HepG2 (cell line): ENCODE data around the gene ST3GAL2. TPM values are rescaled to one million over a fixed set of nuclear protein-coding genes. Genes with fewer than 3 reads are reported as not detected.

Experiments
- FOXC1 ChIP-seq: sonication (generic); formaldehyde crosslinking; IDR thresholded peaks from 2 replicates; pipeline ENCODE4 v1.8.0; 2022; ENCODE audit warnings: mild to moderate bottlenecking, missing genetic modification reagents, borderline replicate concordance
- GATAD1 ChIP-seq: IDR thresholded peaks from 2 replicates; pipeline ENCODE4 v1.6.1; 2016; ENCODE audit warnings: missing genetic modification reagents, missing compliant biosample characterization
- GLMP ChIP-seq: sonication (generic); formaldehyde crosslinking; IDR thresholded peaks from 2 replicates; pipeline ENCODE4 v1.9.0; 2021; ENCODE audit warnings: missing genetic modification reagents, mild to moderate bottlenecking, borderline replicate concordance
- HNF4A ChIP-seq: sonication (generic); formaldehyde crosslinking; IDR thresholded peaks from 2 replicates; pipeline ENCODE4 v1.4.0; 2020; ENCODE audit warnings: missing genetic modification reagents
- HNRNPH1 ChIP-seq: fragments of 200-400 bp; formaldehyde crosslinking; optimal IDR thresholded peaks from 2 replicates; pipeline ENCODE3; 2017; ENCODE audit warnings: mild to moderate bottlenecking, low read depth, low read length
- KDM3A ChIP-seq: IDR thresholded peaks from 2 replicates; pipeline ENCODE4 v1.6.1; 2018; ENCODE audit warnings: low read depth, missing compliant biosample characterization
- MIXL1 ChIP-seq: IDR thresholded peaks from 2 replicates; pipeline ENCODE4 v1.6.1; 2016
- MTERF4 ChIP-seq: sonication (generic); formaldehyde crosslinking; IDR thresholded peaks from 2 replicates; pipeline ENCODE4 v1.8.0; 2023; ENCODE audit warnings: mild to moderate bottlenecking, missing genetic modification reagents
- MYC ChIP-seq: sonication (generic); formaldehyde crosslinking; IDR thresholded peaks from 2 replicates; pipeline ENCODE4 v1.9.0; 2021; ENCODE audit warnings: missing genetic modification reagents, borderline replicate concordance
- NR2F6 ChIP-seq, 2 experiments: IDR thresholded peaks; 2 replicates each; pipeline ENCODE4 v1.6.1; 2016; ENCODE audit warnings: antibody characterized with exemption in 1 of 2, mild to moderate bottlenecking in 1 of 2
- PAF1 ChIP-seq: IDR thresholded peaks from 2 replicates; pipeline ENCODE4 v1.6.1; 2016; ENCODE audit warnings: missing genetic modification reagents, missing compliant biosample characterization
- PITX1 ChIP-seq: sonication (generic); formaldehyde crosslinking; IDR thresholded peaks from 2 replicates; pipeline ENCODE4 v1.5.1; 2020; ENCODE audit warnings: mild to moderate bottlenecking, missing genetic modification reagents
- POGZ ChIP-seq: sonication (generic); formaldehyde crosslinking; IDR thresholded peaks from 2 replicates; pipeline ENCODE4 v1.4.0; 2020; ENCODE audit warnings: mild to moderate bottlenecking, missing genetic modification reagents
- SALL2 ChIP-seq: sonication (generic); formaldehyde crosslinking; IDR thresholded peaks from 2 replicates; pipeline ENCODE4 v1.8.1; 2023; ENCODE audit warnings: mild to moderate bottlenecking, missing genetic modification reagents, inconsistent platforms
- STAG1 ChIP-seq: sonication (generic); formaldehyde crosslinking; IDR thresholded peaks from 2 replicates; pipeline ENCODE4 v1.4.0; 2020; ENCODE audit warnings: missing genetic modification reagents
- TBP ChIP-seq: sonication (generic); formaldehyde crosslinking; IDR thresholded peaks from 2 replicates; pipeline ENCODE4 v1.5.0; 2020; ENCODE audit warnings: missing genetic modification reagents
- ZBTB38 ChIP-seq: sonication (generic); formaldehyde crosslinking; IDR thresholded peaks from 2 replicates; pipeline ENCODE4 v1.5.1; 2020; ENCODE audit warnings: mild to moderate bottlenecking, missing genetic modification reagents
- ZMYM4 ChIP-seq: sonication (generic); formaldehyde crosslinking; IDR thresholded peaks from 2 replicates; pipeline ENCODE4 v1.8.1; 2023; ENCODE audit warnings: mild to moderate bottlenecking, missing genetic modification reagents
- ZNF124 ChIP-seq: sonication (generic); formaldehyde crosslinking; IDR thresholded peaks from 2 replicates; pipeline ENCODE4 v1.4.0; 2020; ENCODE audit warnings: missing genetic modification reagents
- ZNF180 ChIP-seq: sonication (generic); formaldehyde crosslinking; IDR thresholded peaks from 2 replicates; pipeline ENCODE4 v1.4.0; 2020; ENCODE audit warnings: low read depth, missing genetic modification reagents, borderline replicate concordance
- ZNF235 ChIP-seq: sonication (generic); formaldehyde crosslinking; IDR thresholded peaks from 2 replicates; pipeline ENCODE4 v1.8.1; 2023; ENCODE audit warnings: mild to moderate bottlenecking, missing genetic modification reagents, borderline replicate concordance
- ZNF574 ChIP-seq: sonication (generic); formaldehyde crosslinking; IDR thresholded peaks from 2 replicates; pipeline ENCODE4 v1.4.0; 2020; ENCODE audit warnings: missing genetic modification reagents
- polyA plus RNA-seq, 8 experiments: library from polyadenylated mRNA; depleted of rRNA in 3 of 8; stranded (reverse) in 7 of 8; unstranded in 1 of 8; fragments of >200 nt; fragmentation: Illumina TruSeq in 4 of 8; extraction: Trizol in 4 of 8; gene quantifications; 2 replicates each; pipeline versions ENCODE4 v1.2.1 to v1.2.3, GENCODE V29; 2011 to 2016; ENCODE audit warnings: low read depth in 4 of 8, missing spikeins in 1 of 8, mixed read lengths in 1 of 8; ENCODE audit not compliant: insufficient read depth in 1 of 8
- total RNA-seq, 5 experiments: library from RNA; depleted of rRNA; stranded (reverse); fragments of >200 nt; fragmentation: Illumina TruSeq; extraction: Trizol; gene quantifications; 2 replicates each; pipeline ENCODE4 v1.2.3, GENCODE V29; 2016; ENCODE audit warnings: low read depth in 1 of 5
- TF ChIP-seq, protein P1 (sequence below): sonication (generic); formaldehyde crosslinking; IDR thresholded peaks from 2 replicates; pipeline ENCODE4 v1.5.0; 2020; ENCODE audit warnings: mild to moderate bottlenecking, missing genetic modification reagents, moderate library complexity

The ST3GAL2 gene
- total and polyA plus RNA-seq, 2 of the 13 experiments (the other 11 are each of a cell fraction or from before 2014, with no cell fraction given), result 16.3 to 24.9 TPM

DNA sequence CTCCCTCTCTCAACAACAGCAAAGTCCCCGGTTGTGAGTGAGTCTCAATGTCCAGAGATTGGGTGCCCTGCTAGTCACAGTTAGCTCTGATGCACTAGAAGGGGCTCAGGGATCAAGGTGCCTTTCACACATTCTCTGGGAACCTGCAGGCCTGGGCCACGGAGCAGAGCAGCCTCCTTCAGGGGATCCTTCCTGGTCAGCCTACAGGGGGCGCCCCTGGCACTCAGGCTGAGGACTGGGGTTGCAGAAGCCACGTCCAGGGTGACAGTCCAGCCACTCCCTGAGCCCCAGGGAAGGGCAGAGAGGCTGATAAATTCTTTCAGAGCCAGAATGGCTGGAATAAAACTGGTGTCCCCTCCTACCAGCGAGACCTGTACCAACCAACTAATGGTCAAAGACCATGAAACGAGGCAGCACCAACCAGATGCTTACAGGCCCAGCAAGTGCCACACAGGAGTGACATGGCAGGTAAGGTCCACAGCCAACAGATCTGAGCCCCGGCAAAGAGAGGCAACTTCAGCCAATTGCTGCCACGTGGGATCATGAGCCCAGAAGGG is 43.5 kb downstream of the ST3GAL2 start (continued):
- TF ChIP-seq ZNF180 (CRISPR knock-in tag) (no peak), FOXC1 (CRISPR knock-in tag) (peak; percentile 38; the same call in 1 of the 2 replicates), GLMP (CRISPR knock-in tag) (no peak), ZNF574 (CRISPR knock-in tag) (peak; percentile 58; the same call in 1 of the 2 replicates), ZBTB38 (peak; percentile 46; the same call in 1 of the 2 replicates), ZNF235 (CRISPR knock-in tag) (no peak), PAF1 (CRISPR knock-in tag) (no peak), GATAD1 (0 out of 2 replicates have a peak, but pooled peaks have one; percentile 17), HNRNPH1 (no peak), MTERF4 (0 out of 2 replicates have a peak, but pooled peaks have one; percentile 52), PITX1 (CRISPR knock-in tag) (peak; percentile 31; the same call in 1 of the 2 replicates), MYC (CRISPR knock-in tag) (peak; percentile 35; the same call in 1 of the 2 replicates), ZMYM4 (CRISPR knock-in tag) (no peak), TBP (CRISPR knock-in tag) (no peak), POGZ (CRISPR knock-in tag) (peak; percentile 49; the same call in 1 of the 2 replicates), HNF4A (CRISPR knock-in tag) (peak; percentile 20; the same call in 1 of the 2 replicates), KDM3A (CRISPR knock-in tag) (0 out of 2 replicates have a peak, but pooled peaks have one; percentile 33), STAG1 (CRISPR knock-in tag) (peak; percentile 99), SALL2 (CRISPR knock-in tag) (0 out of 2 replicates have a peak, but pooled peaks have one; percentile 49), NR2F6 (IDR thresholded peaks at IDR 0.05) (no peak), NR2F6 (CRISPR knock-in tag; IDR thresholded peaks at IDR 0.05) (peak; percentile 67; the same call in 1 of the 2 replicates), MIXL1 (no peak), ZNF124 (CRISPR knock-in tag) (no peak)
- TF ChIP-seq, protein P1, sequence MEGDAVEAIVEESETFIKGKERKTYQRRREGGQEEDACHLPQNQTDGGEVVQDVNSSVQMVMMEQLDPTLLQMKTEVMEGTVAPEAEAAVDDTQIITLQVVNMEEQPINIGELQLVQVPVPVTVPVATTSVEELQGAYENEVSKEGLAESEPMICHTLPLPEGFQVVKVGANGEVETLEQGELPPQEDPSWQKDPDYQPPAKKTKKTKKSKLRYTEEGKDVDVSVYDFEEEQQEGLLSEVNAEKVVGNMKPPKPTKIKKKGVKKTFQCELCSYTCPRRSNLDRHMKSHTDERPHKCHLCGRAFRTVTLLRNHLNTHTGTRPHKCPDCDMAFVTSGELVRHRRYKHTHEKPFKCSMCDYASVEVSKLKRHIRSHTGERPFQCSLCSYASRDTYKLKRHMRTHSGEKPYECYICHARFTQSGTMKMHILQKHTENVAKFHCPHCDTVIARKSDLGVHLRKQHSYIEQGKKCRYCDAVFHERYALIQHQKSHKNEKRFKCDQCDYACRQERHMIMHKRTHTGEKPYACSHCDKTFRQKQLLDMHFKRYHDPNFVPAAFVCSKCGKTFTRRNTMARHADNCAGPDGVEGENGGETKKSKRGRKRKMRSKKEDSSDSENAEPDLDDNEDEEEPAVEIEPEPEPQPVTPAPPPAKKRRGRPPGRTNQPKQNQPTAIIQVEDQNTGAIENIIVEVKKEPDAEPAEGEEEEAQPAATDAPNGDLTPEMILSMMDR, result peak; percentile 99
